HG03175 (cell line): ENCODE results near the gene ADM.

Experiments
- ATAC-seq: cut with Tn5 transposase; IDR thresholded peaks from one replicate; pipeline ENCODE4 v1.9.1; 2021; ENCODE audit warnings: mild to moderate bottlenecking, moderate library complexity; ENCODE audit not compliant: unreplicated experiment

The ADM gene

DNA sequence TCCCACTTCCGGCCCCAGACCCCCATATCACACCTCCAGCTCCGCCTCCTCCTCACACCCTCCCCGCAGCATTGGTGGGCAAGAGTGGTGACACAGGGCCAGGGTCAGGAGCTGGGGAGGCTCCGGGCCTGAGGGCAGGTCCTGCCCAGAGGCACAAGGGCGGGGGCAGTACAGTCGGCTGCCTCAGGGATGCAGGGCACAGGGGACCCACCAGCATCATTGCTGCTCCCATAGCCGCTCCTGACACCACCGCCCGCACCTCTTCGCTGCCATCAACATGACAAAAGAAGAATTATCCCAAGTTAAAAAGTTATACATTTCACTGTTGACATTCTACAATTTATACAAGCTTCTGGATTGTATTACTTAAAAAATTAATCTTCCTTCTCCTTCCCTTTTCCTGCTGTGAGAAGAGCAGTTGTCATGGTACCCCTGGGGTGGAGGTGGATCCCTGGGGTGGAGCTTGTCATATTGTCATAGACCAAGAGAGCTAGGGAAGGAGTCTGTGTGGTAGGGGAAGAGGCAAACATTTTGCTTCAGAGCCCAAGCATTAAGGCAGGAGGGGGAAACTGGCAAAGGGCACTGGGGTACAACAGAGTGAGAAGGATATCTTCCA, 15.0 kb upstream of the ADM start:
- no peak for ATAC-seq

GRCh38 chr11:10291801-10292638, 12.9 kb upstream of the ADM start:
- no peak for ATAC-seq

- peak; percentile 42 for ATAC-seq
These were observed 11.2 kb upstream of the ADM start, which contains the start of gene SBF2 for GRCh38 chr11:10293423-10294289. SBF2 (minus strand) TSS chr11:10294219; CDS start chr11:10294069, 150 bp downstream.

- ATAC-seq = no peak
These were observed 10.5 kb upstream of the ADM start for GRCh38 chr11:10294290-10294953.

DNA sequence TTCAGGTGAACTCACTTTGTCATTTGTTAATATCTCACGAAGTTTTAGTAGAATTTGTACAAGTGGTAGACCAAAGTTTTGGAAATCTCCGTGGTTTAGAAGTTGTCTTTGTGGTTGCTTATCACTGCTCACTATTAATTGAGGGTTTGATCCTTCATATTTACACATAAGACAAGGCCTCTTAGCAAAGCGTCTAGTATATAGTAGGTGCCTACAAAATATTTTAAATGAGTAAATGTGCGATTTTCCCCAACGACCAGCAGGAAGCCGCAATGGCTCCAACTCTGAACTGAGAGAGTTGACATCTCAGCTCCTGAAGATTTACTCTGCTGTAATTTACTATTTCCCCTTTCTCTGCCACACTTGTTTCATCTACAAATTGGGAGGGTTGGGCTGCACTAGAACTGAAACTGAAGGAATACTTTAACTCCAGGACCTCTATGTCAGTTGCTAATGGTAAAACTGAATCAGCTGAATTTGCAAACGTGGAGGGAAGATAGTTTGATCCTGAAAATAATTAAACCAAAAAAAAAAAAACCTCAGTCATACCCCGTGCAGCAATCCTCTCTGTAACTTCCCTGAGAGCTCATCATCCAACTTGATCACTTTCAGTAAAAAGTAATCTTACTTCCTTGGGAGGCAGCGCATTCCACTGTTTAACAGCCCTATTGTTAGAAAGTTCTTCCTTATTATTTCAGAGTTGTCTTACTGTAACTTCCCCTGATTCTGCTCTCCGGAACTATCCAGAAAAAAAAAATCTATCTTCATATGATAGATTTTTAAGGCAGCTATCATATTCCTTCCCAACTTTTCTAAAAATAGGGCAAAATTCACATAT, 9.6 kb upstream of the ADM start:
- no peak for ATAC-seq

DNA sequence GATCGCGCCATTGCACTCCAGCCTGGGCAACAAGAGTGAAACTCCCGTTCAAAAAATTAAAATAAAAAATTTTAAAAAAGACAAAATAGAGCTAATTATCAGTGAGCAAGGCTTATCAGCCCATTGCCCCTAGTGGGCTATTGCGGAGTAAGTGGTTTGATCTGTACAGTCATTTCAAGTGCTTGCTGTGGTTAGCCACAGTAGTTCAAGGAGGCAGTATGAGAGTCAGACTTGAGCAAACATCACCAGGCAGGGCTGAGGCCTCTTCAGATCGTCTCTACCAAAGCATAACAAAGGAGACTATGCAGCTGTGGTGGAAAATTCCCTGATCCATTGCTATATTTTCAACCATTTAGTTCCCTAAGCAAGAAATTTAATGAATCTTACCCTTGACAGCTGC, 6.5 kb upstream of the ADM start:
- peak; percentile 95 for ATAC-seq

GRCh38 chr11:10301656-10302358, 3.1 kb upstream of the ADM start:
- ATAC-seq = no peak

GRCh38 chr11:10302359-10302743, 2.5 kb upstream of the ADM start:
- ATAC-seq = no peak

DNA sequence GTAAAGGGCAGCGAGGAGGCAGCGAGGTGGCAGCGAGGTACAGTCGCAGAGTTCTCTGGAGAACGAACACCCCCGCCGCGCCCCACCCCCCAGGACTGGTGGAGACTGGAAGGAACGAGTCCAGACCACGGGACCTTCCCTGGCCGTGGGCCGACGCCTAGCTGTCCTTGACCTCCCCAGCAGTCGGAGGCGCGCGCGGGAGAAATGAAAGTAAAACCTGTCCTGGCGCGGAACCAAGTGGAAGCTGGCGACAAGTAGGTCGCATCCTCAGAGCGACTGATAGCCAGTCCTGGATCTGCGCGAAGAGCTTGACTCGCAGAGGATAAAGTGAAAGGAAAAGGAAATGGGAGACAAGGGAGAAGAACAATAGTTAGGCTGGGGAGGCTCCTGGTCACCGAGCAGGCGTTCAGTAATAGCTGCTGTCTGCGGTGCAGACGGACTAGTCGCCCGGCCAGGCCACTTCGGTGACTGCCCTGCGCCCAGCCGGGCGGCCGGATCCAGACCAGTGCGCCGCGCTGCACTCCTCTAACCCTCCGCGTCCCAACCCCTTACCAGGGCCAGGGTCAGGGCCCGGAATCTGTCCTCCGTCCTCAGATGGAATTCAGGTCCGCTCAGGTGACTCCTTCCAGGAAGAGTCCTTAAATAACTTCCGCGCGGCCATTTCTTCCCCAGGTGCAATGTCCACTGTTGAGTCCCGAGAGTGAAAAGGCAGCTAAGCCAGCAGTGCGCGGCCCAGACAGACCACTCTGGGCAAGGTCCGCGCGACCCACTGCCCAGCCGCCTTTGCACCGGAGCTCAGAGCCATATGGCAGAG, 1.9 kb upstream of the ADM start:
- ATAC-seq = no peak

GRCh38 chr11:10303558-10304363, 1.1 kb upstream of the ADM start:
- no peak for ATAC-seq

GRCh38 chr11:10305262-10305963, 540 bp downstream of the ADM start:
- no peak for ATAC-seq

DNA sequence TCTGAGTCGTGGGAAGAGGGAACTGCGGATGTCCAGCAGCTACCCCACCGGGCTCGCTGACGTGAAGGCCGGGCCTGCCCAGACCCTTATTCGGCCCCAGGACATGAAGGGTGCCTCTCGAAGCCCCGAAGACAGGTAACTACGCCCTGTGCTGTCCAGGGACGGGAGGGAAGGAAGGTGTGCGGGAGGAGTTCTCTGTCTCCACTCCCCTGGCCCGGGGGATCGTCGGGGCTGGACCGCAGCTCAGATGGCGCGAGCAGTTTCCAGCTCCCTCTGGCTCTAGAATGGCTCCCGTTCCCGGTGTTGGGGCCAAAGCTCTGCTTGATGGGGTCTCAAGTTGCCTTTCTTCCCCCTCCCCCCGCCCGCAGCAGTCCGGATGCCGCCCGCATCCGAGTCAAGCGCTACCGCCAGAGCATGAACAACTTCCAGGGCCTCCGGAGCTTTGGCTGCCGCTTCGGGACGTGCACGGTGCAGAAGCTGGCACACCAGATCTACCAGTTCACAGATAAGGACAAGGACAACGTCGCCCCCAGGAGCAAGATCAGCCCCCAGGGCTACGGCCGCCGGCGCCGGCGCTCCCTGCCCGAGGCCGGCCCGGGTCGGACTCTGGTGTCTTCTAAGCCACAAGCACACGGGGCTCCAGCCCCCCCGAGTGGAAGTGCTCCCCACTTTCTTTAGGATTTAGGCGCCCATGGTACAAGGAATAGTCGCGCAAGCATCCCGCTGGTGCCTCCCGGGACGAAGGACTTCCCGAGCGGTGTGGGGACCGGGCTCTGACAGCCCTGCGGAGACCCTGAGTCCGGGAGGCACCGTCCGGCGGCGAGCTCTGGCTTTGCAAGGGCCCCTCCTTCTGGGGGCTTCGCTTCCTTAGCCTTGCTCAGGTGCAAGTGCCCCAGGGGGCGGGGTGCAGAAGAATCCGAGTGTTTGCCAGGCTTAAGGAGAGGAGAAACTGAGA, 1.4 kb downstream of the ADM start:
- no peak for ATAC-seq

GRCh38 chr11:10307022-10307399, 2.1 kb downstream of the ADM start:
- no peak for ATAC-seq

DNA sequence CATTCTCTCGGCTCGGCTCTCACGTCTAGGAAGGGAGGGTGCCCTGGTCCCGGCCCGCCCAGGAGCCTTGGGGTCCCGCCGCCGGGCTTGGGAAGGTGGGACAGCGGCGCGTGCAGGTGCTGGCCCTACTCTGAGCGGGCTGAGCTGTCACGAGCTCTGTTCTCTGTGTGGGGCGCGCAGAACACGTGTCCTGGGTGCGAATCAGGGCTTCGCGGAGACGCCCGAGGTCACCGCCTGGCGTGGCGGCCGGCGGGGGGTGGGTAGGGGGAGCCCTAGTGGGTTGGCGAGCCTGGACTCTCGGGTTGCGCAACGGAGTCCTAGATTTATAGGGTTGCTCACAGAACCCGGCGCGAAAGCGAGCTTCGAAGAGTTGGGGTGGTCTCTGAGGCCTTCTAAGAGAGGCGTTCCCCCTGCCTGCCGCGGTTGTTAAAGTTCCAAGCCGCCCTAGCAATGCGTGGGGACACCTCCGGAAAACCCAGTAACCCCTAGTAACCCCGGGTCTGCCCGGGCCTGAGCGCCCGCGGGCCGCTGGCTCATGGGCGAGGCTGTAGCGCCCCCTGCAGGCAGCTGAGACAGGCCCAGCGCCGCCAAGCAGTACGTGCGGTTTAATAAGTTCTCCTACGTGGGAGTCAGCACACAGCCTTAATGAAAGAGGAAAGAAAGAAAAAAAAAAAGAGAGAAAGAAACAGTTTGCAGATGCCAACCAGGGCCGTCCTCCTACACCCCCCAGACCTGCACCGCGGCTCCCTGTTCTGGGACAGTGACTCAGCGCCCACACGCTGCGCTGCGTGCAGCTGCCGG, 2.7 kb downstream of the ADM start:
- ATAC-seq = peak; percentile 68

DNA sequence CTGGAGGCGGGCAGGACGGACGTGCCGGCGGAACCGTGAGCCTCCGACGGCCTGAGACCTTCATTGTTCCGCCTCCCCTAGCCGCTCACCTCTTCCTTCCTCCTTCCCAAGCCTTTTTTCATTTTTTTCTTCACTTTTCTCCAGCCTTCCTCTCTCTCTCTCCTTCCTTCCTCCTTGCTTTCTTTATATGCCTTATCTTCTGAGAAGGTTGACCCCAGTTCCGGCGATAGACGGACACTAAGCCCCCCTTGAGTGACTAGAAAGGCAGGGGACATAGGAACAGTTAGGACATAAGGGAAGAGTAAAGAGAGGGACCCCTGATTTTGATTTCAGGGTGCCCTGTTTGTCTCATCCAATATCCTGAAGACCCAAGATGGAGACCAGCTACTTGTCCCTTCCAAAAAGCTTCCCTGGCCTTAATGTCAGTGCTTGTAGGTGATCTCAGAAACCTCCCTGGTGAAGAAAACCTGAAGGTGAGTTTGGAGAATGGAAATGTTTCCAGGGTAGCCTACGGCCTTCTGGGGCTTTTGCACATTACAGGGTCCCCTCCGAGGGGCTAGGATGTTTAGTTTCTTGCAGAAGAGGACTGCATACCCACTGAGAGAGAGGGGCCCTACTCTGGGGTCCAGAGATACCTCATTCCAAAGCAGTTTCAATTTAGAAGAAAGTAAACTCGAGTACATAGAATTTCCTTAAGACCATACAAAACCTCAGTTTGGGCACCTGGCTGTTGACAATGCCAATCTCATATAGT, 3.5 kb downstream of the ADM start:
- ATAC-seq = no peak
